ENCODE data around the gene MYO5B.

- TF ChIP-seq CTCF (IDR thresholded peaks at IDR 0.05 in 4 of 5, conservative IDR thresholded peaks at IDR 0.05 in 1 of 5) = no peak
- TF ChIP-seq POLR2A (IDR thresholded peaks at IDR 0.05) = no peak
These were observed 102.6 kb downstream of the MYO5B start for GRCh38 chr18:50092245-50092805.
